Stimulated activated naive B cell treated with anti-CD40 and anti-IgM and Interleukin-4, amounts not matched to agents 10 μg/mL and 1 μg/mL and 100 μg/mL, for 72 hours (primary cell): ENCODE measurements around the gene HIGD1C.

Experiments used
- ATAC-seq, 2 donors: fragments of 150-1000 bp; cut with Tn5 transposase; replicated peaks; 2 replicates each; pipeline ENCODE4 v1.10.0; 2021; ENCODE audit warnings: moderate library complexity in 1 of 2
- DNase-seq: peaks from one replicate; pipeline ENCODE4 v3.0.0; 2021
- H3K27ac Mint-ChIP-seq: one replicate; pipeline ENCODE4 v1.8.0; 2022; ENCODE audit warnings: mild to moderate bottlenecking, mixed read lengths
- H3K27me3 Mint-ChIP-seq, 2 donors: one replicate each; pipeline ENCODE4 v1.8.0; 2022; ENCODE audit warnings: mixed read lengths in 2 of 2
- H3K36me3 Mint-ChIP-seq, 2 donors: one replicate each; pipeline ENCODE4 v1.8.0; 2022; ENCODE audit warnings: mixed read lengths in 2 of 2, mild to moderate bottlenecking in 1 of 2
- H3K4me1 Mint-ChIP-seq, 2 donors: one replicate each; pipeline ENCODE4 v1.8.0; 2022; ENCODE audit warnings: mixed read lengths in 2 of 2, mild to moderate bottlenecking in 1 of 2
- H3K4me3 Mint-ChIP-seq, 2 donors: one replicate each; pipeline ENCODE4 v1.8.0; 2022; ENCODE audit warnings: mild to moderate bottlenecking in 2 of 2, mixed read lengths in 2 of 2, moderate library complexity in 1 of 2
- H3K9me3 Mint-ChIP-seq, 2 donors: one replicate each; pipeline ENCODE4 v1.8.0; 2022; ENCODE audit warnings: mixed read lengths in 2 of 2, mild to moderate bottlenecking in 1 of 2

Gene HIGD1C

GRCh38 chr12:50984586-50985298 is 32.4 kb downstream of the HIGD1C start:
- no peak for DNase-seq
- Mint-ChIP-seq H3K4me3 (no peak overlapping the region), H3K27ac (peak overlapping the region; percentile 57), H3K4me1 (peaks cover 5 to 12% of the 10 kb centered on the region in 2 donors), H3K36me3 (peaks cover 23 to 31% of the 10 kb centered on the region in 2 donors), H3K27me3 (no peaks in the 10 kb centered on the region), H3K9me3 (no peaks in the 10 kb centered on the region)
- ATAC-seq = no peak

- Mint-ChIP-seq H3K27me3 (no peaks in the 10 kb centered on the region), H3K9me3 (no peaks in the 10 kb centered on the region), H3K4me1 (peaks cover 5 to 14% of the 10 kb centered on the region in 2 donors), H3K4me3 (no peak overlapping the region), H3K36me3 (peaks cover 18 to 32% of the 10 kb centered on the region in 2 donors), H3K27ac (peak overlapping the region; percentile 57)
- ATAC-seq (peak; percentile 33 to 58), DNase-seq (no peak)
Measured at GRCh38 chr12:50985322-50985721, 33.0 kb downstream of the HIGD1C start.

- Mint-ChIP-seq H3K9me3 (no peaks in the 10 kb centered on the region), H3K36me3 (peaks cover 28 to 41% of the 10 kb centered on the region in 2 donors), H3K4me1 (peaks cover 8 to 26% of the 10 kb centered on the region in 2 donors), H3K27ac (no peak overlapping the region), H3K4me3 (no peak overlapping the region), H3K27me3 (no peaks in the 10 kb centered on the region)
- ATAC-seq = peak; percentile 63 to 69
- no peak for DNase-seq
Measured at GRCh38 chr12:50986966-50987737, 34.8 kb downstream of the HIGD1C start.

- Mint-ChIP-seq H3K4me3 (no peak overlapping the region), H3K4me1 (peaks cover 8 to 27% of the 10 kb centered on the region in 2 donors), H3K27me3 (no peaks in the 10 kb centered on the region), H3K36me3 (peaks cover 33 to 48% of the 10 kb centered on the region in 2 donors), H3K9me3 (no peaks in the 10 kb centered on the region), H3K27ac (no peak overlapping the region)
- no peak for ATAC-seq
- no peak for DNase-seq
Measured at GRCh38 chr12:50988051-50988450, 35.7 kb downstream of the HIGD1C start.

GRCh38 chr12:50988871-50989270 is 36.5 kb downstream of the HIGD1C start:
- no peak for DNase-seq
- Mint-ChIP-seq H3K36me3 (peaks cover 40 to 51% of the 10 kb centered on the region in 2 donors), H3K4me1 (peaks cover 8 to 27% of the 10 kb centered on the region in 2 donors), H3K4me3 (no peak overlapping the region), H3K27ac (no peak overlapping the region), H3K27me3 (no peaks in the 10 kb centered on the region), H3K9me3 (no peaks in the 10 kb centered on the region)
- no peak for ATAC-seq

GRCh38 chr12:50990147-50990727 is 37.9 kb downstream of the HIGD1C start:
- Mint-ChIP-seq H3K36me3 (peaks cover 46 to 64% of the 10 kb centered on the region in 2 donors), H3K4me3 (no peak overlapping the region), H3K4me1 (peaks cover 5 to 21% of the 10 kb centered on the region in 2 donors), H3K27ac (peak overlapping the region; percentile 73), H3K9me3 (no peaks in the 10 kb centered on the region), H3K27me3 (no peaks in the 10 kb centered on the region)
- ATAC-seq (peak; percentile 63 to 65), DNase-seq (no peak)

- peak overlapping the region; percentile 73 for H3K27ac Mint-ChIP-seq
- H3K27me3 Mint-ChIP-seq = no peaks in the 10 kb centered on the region
- no peak for DNase-seq
- H3K4me1 Mint-ChIP-seq = peaks cover 5 to 16% of the 10 kb centered on the region in 2 donors
- no peaks in the 10 kb centered on the region for H3K9me3 Mint-ChIP-seq
- peaks cover 51 to 69% of the 10 kb centered on the region in 2 donors for H3K36me3 Mint-ChIP-seq
- no peak overlapping the region for H3K4me3 Mint-ChIP-seq
- no peak for ATAC-seq
Measured at GRCh38 chr12:50990791-50991190, 38.4 kb downstream of the HIGD1C start.

GRCh38 chr12:50991291-50991690 is 38.9 kb downstream of the HIGD1C start:
- Mint-ChIP-seq H3K27me3 (no peaks in the 10 kb centered on the region), H3K36me3 (peaks cover 51 to 73% of the 10 kb centered on the region in 2 donors), H3K9me3 (no peaks in the 10 kb centered on the region), H3K27ac (peak overlapping the region; percentile 73), H3K4me1 (peaks cover 5 to 16% of the 10 kb centered on the region in 2 donors), H3K4me3 (no peak overlapping the region)
- ATAC-seq (peak; percentile 33 to 50), DNase-seq (no peak)

GRCh38 chr12:50992819-50993218 is 40.5 kb downstream of the HIGD1C start:
- DNase-seq (no peak), ATAC-seq (no peak)
- Mint-ChIP-seq H3K9me3 (no peaks in the 10 kb centered on the region), H3K4me3 (no peak overlapping the region), H3K27me3 (no peaks in the 10 kb centered on the region), H3K27ac (no peak overlapping the region), H3K4me1 (peaks cover 5 to 16% of the 10 kb centered on the region in 2 donors), H3K36me3 (peaks cover 56 to 74% of the 10 kb centered on the region in 2 donors)

- DNase-seq (no peak), ATAC-seq (no peak)
- Mint-ChIP-seq H3K27me3 (no peaks in the 10 kb centered on the region), H3K36me3 (peaks cover 36 to 55% of the 10 kb centered on the region in 2 donors), H3K27ac (peak overlapping the region; percentile 20), H3K9me3 (no peaks in the 10 kb centered on the region), H3K4me1 (peaks cover 0 to 3% of the 10 kb centered on the region in 2 donors), H3K4me3 (no peak overlapping the region)
Measured at GRCh38 chr12:50999093-50999492, 46.7 kb downstream of the HIGD1C start.

- H3K27me3 Mint-ChIP-seq = no peaks in the 10 kb centered on the region
- no peak for DNase-seq
- no peak overlapping the region for H3K4me3 Mint-ChIP-seq
- H3K4me1 Mint-ChIP-seq = peaks cover 0 to 3% of the 10 kb centered on the region in 2 donors
- H3K9me3 Mint-ChIP-seq = no peaks in the 10 kb centered on the region
- no peak overlapping the region for H3K27ac Mint-ChIP-seq
- H3K36me3 Mint-ChIP-seq = peaks cover 28 to 52% of the 10 kb centered on the region in 2 donors
- ATAC-seq = no peak
Measured at GRCh38 chr12:51000245-51000644, 47.9 kb downstream of the HIGD1C start.

- ATAC-seq (no peak), DNase-seq (no peak)
- Mint-ChIP-seq H3K4me1 (peaks cover 0 to 1% of the 10 kb centered on the region in 2 donors), H3K9me3 (no peaks in the 10 kb centered on the region), H3K36me3 (peaks cover 29 to 50% of the 10 kb centered on the region in 2 donors), H3K4me3 (no peak overlapping the region), H3K27ac (no peak overlapping the region), H3K27me3 (no peaks in the 10 kb centered on the region)
Measured at GRCh38 chr12:51001799-51002198, 49.5 kb downstream of the HIGD1C start.

GRCh38 chr12:51004504-51004903 is 52.2 kb downstream of the HIGD1C start:
- DNase-seq = no peak
- H3K36me3 Mint-ChIP-seq = peaks cover 32 to 59% of the 10 kb centered on the region in 2 donors
- no peak overlapping the region for H3K27ac Mint-ChIP-seq
- no peaks in the 10 kb centered on the region for H3K9me3 Mint-ChIP-seq
- no peaks in the 10 kb centered on the region for H3K27me3 Mint-ChIP-seq
- peaks cover 5 to 8% of the 10 kb centered on the region in 2 donors for H3K4me1 Mint-ChIP-seq
- H3K4me3 Mint-ChIP-seq = no peak overlapping the region
- no peak for ATAC-seq

GRCh38 chr12:51005030-51005429 is 52.7 kb downstream of the HIGD1C start:
- Mint-ChIP-seq H3K36me3 (peaks cover 32 to 56% of the 10 kb centered on the region in 2 donors), H3K27ac (no peak overlapping the region), H3K9me3 (no peaks in the 10 kb centered on the region), H3K27me3 (no peaks in the 10 kb centered on the region), H3K4me3 (no peak overlapping the region), H3K4me1 (peaks cover 5 to 8% of the 10 kb centered on the region in 2 donors)
- ATAC-seq = no peak
- no peak for DNase-seq
